ENCODE data around the gene ASCC3.
"Not testable (repeated sequence)": the region's sequence is repeated elsewhere in the genome, so short reads cannot be mapped to it uniquely, and the experiment has no call there.

The ASCC3 gene

GRCh38 chr6:100880853-100881706 lies at the start of gene ASCC3:
Gene ASCC3, minus strand, starts transcription at chr6:100881329. Its CDS starts 13,332 bp downstream, at chr6:100867997.
- DNase-seq (ENCODE audit: low read depth, low spot score), result peak; percentile 63

GRCh38 chr6:100925749-100926148 lies 44.6 kb upstream of the ASCC3 start:
- no peak for DNase-seq (ENCODE audit: low read depth, low spot score)

GRCh38 chr6:100924534-100925227 lies 43.6 kb upstream of the ASCC3 start:
- DNase-seq (ENCODE audit: low read depth, low spot score), result no peak

- DNase-seq (ENCODE audit: low read depth, low spot score), result no peak
These were observed 42.5 kb upstream of the ASCC3 start for GRCh38 chr6:100923481-100924165.

- no peak for DNase-seq (ENCODE audit: low read depth, low spot score)
These were observed 39.0 kb upstream of the ASCC3 start for GRCh38 chr6:100920028-100920605.

- no peak for DNase-seq (ENCODE audit: low read depth, low spot score)
These were observed 37.0 kb upstream of the ASCC3 start for GRCh38 chr6:100918152-100918551.

- DNase-seq (ENCODE audit: low read depth, low spot score), result no peak
These were observed 34.7 kb upstream of the ASCC3 start for GRCh38 chr6:100915876-100916275.

GRCh38 chr6:100913400-100914276 lies 32.5 kb upstream of the ASCC3 start:
- DNase-seq (ENCODE audit: low read depth, low spot score), result no peak

- no peak for DNase-seq (ENCODE audit: low read depth, low spot score)
These were observed 25.2 kb upstream of the ASCC3 start for GRCh38 chr6:100906325-100906724.

- no peak for DNase-seq (ENCODE audit: low read depth, low spot score)
These were observed 23.9 kb upstream of the ASCC3 start for GRCh38 chr6:100905067-100905466.

- DNase-seq (ENCODE audit: low read depth, low spot score), result no peak
These were observed 23.2 kb upstream of the ASCC3 start for GRCh38 chr6:100904316-100904715.

GRCh38 chr6:100901582-100901981 lies 20.5 kb upstream of the ASCC3 start:
- DNase-seq (ENCODE audit: low read depth, low spot score), result no peak

GRCh38 chr6:100899202-100899601 lies 18.1 kb upstream of the ASCC3 start:
- no peak for DNase-seq (ENCODE audit: low read depth, low spot score)

- no peak for DNase-seq (ENCODE audit: low read depth, low spot score)
These were observed 16.5 kb upstream of the ASCC3 start for GRCh38 chr6:100897671-100898070.

GRCh38 chr6:100893743-100894142 lies 12.6 kb upstream of the ASCC3 start:
- no peak for DNase-seq (ENCODE audit: low read depth, low spot score)

- no peak for DNase-seq (ENCODE audit: low read depth, low spot score)
These were observed 11.6 kb upstream of the ASCC3 start for GRCh38 chr6:100892693-100893092.

GRCh38 chr6:100892116-100892515 lies 11.0 kb upstream of the ASCC3 start:
- DNase-seq (ENCODE audit: low read depth, low spot score), result no peak

GRCh38 chr6:100891079-100891478 lies 9.9 kb upstream of the ASCC3 start:
- DNase-seq (ENCODE audit: low read depth, low spot score), result no peak

- DNase-seq (ENCODE audit: low read depth, low spot score), result not testable (repeated sequence)
These were observed 9.5 kb upstream of the ASCC3 start for GRCh38 chr6:100890646-100891045.

- DNase-seq (ENCODE audit: low read depth, low spot score), result no peak
These were observed 8.2 kb upstream of the ASCC3 start for GRCh38 chr6:100889351-100889750.

GRCh38 chr6:100886076-100886475 lies 4.9 kb upstream of the ASCC3 start:
- no peak for DNase-seq (ENCODE audit: low read depth, low spot score)
